AG04449 (cell line): Measurements from ENCODE around the gene PDE4D.

Source experiments
- CTCF ChIA-PET: fragments of 350-600 bp; formaldehyde crosslinking; extraction: SDS; loops from one replicate; lab custom pipeline; 2021; ENCODE audit warnings: antibody characterized with exemption; lab: Yijun Ruan, JAX
- POLR2A ChIA-PET: fragments of 400-600, 350-600 bp; formaldehyde crosslinking; extraction: SDS; loops from one replicate; lab custom pipeline; 2020; ENCODE audit warnings: antibody characterized with exemption, inconsistent platforms; lab: Yijun Ruan, JAX
- DNase-seq: peaks from one replicate; pipeline ENCODE4 v3.0.0-alpha.2; 2010; ENCODE audit warnings: low read depth, low spot score
- H3K4me3 ChIP-seq: 2 replicates; pipeline ENCODE4 v1.5.1; 2011; ENCODE audit warnings: low read depth, mild to moderate bottlenecking, control low read depth, low read length
- TF ChIP-seq, protein P1 (sequence below): IDR thresholded peaks from one replicate; pipeline ENCODE4 v1.5.1; 2011; ENCODE audit warnings: mild to moderate bottlenecking, moderate library complexity, low read length, control low read depth, inconsistent platforms; ENCODE audit not compliant: insufficient read depth; ENCODE audit errors: missing control alignments

Gene PDE4D

DNA sequence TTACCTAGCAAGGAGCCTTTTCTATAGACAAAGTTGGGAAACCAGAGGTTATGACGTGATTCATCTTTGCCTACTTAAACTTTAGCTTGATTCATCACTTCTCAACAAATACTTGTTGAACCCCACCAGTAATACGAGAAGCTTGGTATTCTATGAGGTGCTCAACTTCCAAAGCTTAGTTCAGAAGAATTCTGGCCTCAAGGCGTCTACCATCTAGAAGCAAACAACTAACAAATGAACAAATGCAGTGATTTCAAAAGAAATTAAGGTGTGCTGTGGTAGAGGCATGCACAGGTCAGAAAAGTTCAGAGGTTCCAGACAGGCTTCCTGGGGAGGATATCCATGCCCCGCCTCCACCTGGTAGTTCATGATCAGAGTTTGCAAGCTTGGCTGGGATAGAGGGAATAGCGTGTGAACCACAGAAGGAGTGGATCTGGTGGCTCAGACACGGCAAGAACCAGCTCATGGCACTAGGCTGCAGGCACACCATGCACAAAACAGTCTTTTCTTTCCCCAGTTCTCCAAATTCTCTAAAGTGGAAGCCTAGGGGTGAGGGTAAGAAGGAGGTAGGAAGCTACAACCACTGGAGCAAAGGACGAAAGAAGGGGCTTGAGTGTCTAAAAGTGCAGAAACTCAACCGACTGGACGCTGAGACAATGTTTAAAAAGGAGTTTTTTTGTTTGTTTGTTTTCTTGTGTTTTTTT lies 837.6 kb downstream of the PDE4D start:
- ChIA-PET POLR2A (no interaction called here), CTCF (no interaction called here)
- DNase-seq: no peak
- TF ChIP-seq, protein P1, sequence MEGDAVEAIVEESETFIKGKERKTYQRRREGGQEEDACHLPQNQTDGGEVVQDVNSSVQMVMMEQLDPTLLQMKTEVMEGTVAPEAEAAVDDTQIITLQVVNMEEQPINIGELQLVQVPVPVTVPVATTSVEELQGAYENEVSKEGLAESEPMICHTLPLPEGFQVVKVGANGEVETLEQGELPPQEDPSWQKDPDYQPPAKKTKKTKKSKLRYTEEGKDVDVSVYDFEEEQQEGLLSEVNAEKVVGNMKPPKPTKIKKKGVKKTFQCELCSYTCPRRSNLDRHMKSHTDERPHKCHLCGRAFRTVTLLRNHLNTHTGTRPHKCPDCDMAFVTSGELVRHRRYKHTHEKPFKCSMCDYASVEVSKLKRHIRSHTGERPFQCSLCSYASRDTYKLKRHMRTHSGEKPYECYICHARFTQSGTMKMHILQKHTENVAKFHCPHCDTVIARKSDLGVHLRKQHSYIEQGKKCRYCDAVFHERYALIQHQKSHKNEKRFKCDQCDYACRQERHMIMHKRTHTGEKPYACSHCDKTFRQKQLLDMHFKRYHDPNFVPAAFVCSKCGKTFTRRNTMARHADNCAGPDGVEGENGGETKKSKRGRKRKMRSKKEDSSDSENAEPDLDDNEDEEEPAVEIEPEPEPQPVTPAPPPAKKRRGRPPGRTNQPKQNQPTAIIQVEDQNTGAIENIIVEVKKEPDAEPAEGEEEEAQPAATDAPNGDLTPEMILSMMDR: no peak
- no peak overlapping the region for H3K4me3 ChIP-seq

DNA sequence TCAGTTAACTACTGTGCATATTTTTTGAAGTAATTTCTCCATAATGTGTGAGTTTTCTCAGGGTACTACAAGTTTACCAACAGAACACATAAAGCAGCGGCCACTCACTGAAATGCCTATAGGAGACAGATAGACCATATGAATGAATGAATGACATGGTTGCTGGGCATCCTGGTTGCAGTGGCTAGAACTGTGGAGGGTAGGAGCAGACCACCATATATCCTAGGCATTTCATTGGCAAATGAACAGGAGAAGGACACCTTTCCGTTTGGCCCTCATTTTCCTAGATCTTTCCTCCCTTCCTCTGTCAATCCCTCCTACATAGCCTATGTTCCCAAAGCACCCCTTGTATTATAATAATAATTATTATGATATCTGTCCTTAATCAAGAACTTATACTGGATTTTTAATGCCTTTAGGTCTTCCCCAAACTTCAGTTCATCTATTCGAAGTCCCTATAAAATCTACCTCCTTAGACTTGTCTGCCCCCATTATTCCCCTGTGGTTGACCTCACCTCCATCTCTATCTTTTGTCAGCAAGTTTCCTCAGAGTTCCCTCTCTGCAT lies 838.5 kb downstream of the PDE4D start:
- ChIA-PET POLR2A (no interaction called here), CTCF (no interaction called here)
- no peak overlapping the region for H3K4me3 ChIP-seq
- no peak for DNase-seq
- TF ChIP-seq, protein P1: no peak

DNA sequence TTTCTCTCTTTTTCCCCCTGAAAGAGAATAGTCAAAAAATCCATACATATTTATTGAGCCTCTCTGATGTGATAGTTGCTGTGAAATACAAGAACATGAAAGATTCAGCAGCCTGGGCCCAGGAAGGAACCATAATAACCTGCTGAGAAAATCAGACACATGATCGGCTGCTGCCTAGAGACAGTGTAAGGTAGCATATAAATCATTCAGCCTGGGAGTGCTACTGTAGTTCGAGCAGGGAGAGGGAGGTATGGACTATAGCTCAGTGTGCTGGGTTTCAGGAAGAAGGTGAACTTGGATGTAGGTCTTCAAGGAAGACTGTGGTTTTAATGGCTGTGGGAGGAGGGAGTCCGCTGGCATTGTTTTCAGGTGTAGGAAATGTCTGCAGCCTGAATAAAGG lies 841.6 kb downstream of the PDE4D start:
- TF ChIP-seq, protein P1: no peak
- DNase-seq: no peak
- no peak overlapping the region for H3K4me3 ChIP-seq
- POLR2A ChIA-PET: no interaction called here
- CTCF ChIA-PET: interaction anchor here (0.7 kb wide), 1 partner anchor 124 kb away, joined by 4 read pairs; no protein-coding TSS in a partner anchor

DNA sequence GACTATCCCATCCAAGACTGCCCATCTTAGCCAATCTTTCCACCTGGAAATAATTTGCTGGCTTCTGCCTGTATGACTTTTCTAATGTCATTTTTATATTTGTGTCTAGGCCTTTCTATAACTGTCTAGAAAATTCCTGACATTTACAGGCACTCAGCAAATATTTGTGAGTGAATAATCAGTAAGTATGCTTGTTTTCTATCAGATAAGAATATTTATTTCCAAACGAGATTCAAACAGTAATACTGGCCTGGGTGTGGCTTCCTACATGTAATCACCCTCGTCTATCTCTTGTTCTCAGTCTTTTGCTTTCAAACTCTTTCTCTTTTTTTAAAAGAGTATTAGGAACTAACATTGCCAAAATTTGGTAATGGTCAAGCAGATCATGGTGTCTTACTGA lies 844.4 kb downstream of the PDE4D start:
- no peak for DNase-seq

DNA sequence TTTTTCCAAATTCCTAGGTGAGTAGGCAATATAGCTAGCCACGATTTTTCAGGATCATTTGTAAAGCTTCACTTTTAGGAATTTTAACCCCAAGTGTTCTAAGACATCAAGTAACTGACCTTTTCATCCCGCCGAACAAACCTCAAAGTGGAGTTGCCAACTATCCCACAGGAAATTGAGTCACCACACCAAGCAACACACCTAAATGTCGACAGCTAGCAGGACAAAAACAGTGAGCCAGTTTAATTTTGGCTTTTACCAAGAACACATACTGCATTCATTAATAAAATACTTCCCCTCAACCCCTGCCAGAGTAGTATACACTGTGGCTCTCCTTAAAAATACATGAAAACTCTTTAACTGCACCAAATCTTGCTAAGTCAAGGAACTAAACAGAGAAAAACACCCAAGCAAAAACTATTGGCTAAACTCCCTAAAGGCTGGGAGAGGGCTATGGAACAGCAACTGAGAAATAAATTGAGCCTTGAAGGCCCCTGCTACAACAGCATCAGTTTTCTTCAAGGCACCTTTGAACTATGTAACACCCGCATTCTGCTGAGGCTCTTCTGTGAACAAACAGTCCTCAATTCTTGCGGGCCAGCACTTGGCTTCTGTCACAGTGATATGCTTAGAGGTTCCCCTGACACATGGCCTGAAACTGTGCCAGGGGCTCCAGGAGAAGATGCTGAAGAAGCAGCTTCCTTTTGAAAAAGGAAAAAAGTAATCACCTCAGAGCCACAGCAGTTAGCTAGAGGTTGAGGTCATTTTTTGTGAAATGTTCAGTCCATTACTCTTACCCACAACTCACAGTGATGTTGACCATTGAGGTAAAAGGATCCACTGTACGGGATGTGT lies 851.1 kb downstream of the PDE4D start:
- TF ChIP-seq, protein P1: no peak
- ChIA-PET CTCF (interaction anchor here (1.4 to 2.4 kb wide), 2 partner anchors 9 to 132 kb away, joined by 4 to 9 read pairs; no protein-coding TSS in a partner anchor), POLR2A (no interaction called here)
- DNase-seq: no peak
- no peak overlapping the region for H3K4me3 ChIP-seq

More for the DNA sequence above, 844.4 kb downstream of the PDE4D start:
- POLR2A ChIA-PET: no interaction called here
- TF ChIP-seq, protein P1: no peak
- CTCF ChIA-PET: no interaction called here
- H3K4me3 ChIP-seq: no peak overlapping the region

DNA sequence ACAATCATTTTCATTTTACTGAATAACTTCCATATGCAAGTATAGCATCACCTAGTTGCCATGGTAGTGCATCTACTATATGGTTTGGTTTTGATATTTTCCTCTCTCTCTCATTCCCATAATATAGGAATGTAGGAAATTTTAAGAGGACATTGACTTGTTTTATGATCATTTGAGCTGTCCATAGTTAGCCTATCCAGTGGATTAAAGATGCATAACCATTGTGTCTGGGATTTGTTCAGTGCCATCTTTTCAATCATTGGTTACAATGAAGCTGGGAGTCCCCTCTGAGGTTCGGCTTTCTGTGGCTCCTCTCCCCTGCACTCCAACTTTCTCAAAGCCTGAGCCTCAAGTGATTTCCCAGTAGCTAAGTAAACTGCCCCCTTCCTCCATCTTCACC lies 852.2 kb downstream of the PDE4D start:
- TF ChIP-seq, protein P1: no peak
- ChIA-PET POLR2A (no interaction called here), CTCF (interaction anchor here (1.4 to 2.4 kb wide), 2 partner anchors 8 to 133 kb away, joined by 4 to 9 read pairs; no protein-coding TSS in a partner anchor)
- DNase-seq: no peak
- no peak overlapping the region for H3K4me3 ChIP-seq
